Subcutaneous adipose tissue (tissue), 4 donors: ENCODE measurements around the gene MAML1. TPM values are rescaled to one million over a fixed set of nuclear protein-coding genes. Genes with fewer than 3 reads are reported as not detected.

Experiments
- total RNA-seq, 4 donors: library from RNA; depleted of rRNA; stranded (reverse); fragments of >200 nt; gene quantifications; one replicate each; pipeline ENCODE4 v1.1.0, GENCODE V29; 2016
- TF ChIP-seq, protein P1 (sequence below): fragments of 450-650 bp; IDR thresholded peaks from one replicate; pipeline ENCODE4 v1.5.1; 2016; ENCODE audit warnings: low read depth, mild to moderate bottlenecking, control low read depth, antibody characterized with exemption, moderate library complexity

MAML1 gene
- 10 to 100 TPM; 16.0 to 22.4 (median 18.6) TPM for total RNA-seq

- TF ChIP-seq, protein P1, sequence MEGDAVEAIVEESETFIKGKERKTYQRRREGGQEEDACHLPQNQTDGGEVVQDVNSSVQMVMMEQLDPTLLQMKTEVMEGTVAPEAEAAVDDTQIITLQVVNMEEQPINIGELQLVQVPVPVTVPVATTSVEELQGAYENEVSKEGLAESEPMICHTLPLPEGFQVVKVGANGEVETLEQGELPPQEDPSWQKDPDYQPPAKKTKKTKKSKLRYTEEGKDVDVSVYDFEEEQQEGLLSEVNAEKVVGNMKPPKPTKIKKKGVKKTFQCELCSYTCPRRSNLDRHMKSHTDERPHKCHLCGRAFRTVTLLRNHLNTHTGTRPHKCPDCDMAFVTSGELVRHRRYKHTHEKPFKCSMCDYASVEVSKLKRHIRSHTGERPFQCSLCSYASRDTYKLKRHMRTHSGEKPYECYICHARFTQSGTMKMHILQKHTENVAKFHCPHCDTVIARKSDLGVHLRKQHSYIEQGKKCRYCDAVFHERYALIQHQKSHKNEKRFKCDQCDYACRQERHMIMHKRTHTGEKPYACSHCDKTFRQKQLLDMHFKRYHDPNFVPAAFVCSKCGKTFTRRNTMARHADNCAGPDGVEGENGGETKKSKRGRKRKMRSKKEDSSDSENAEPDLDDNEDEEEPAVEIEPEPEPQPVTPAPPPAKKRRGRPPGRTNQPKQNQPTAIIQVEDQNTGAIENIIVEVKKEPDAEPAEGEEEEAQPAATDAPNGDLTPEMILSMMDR, result no peak
Observed at GRCh38 chr5:179732412-179732917, at the start of gene MAML1. MAML1 (plus strand) TSS chr5:179732822; CDS start chr5:179733113, 291 bp downstream.

GRCh38 chr5:179694561-179694960 is 38.1 kb upstream of the MAML1 start:
- TF ChIP-seq, protein P1, result no peak

DNA sequence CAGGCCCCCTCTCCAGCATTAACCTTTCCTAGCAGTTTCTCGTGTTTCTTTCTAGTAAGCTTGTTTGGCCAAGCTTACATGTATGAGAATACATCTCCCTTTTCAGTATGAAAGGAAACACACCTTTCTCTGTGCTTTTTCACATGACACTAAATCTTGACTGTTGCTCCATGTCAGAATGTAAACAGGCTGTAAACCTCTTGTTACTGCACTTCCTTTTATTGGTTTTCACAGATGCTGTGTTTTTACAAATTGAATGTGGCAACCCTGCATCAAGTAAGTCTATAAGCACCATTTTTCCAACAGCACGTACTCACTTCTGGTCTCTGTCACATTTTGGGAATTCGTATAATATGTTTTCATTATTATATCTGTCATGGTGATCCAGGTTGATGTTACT is 36.0 kb upstream of the MAML1 start:
- TF ChIP-seq, protein P1, result no peak

GRCh38 chr5:179697108-179697507 is 35.5 kb upstream of the MAML1 start:
- TF ChIP-seq, protein P1, result no peak

DNA sequence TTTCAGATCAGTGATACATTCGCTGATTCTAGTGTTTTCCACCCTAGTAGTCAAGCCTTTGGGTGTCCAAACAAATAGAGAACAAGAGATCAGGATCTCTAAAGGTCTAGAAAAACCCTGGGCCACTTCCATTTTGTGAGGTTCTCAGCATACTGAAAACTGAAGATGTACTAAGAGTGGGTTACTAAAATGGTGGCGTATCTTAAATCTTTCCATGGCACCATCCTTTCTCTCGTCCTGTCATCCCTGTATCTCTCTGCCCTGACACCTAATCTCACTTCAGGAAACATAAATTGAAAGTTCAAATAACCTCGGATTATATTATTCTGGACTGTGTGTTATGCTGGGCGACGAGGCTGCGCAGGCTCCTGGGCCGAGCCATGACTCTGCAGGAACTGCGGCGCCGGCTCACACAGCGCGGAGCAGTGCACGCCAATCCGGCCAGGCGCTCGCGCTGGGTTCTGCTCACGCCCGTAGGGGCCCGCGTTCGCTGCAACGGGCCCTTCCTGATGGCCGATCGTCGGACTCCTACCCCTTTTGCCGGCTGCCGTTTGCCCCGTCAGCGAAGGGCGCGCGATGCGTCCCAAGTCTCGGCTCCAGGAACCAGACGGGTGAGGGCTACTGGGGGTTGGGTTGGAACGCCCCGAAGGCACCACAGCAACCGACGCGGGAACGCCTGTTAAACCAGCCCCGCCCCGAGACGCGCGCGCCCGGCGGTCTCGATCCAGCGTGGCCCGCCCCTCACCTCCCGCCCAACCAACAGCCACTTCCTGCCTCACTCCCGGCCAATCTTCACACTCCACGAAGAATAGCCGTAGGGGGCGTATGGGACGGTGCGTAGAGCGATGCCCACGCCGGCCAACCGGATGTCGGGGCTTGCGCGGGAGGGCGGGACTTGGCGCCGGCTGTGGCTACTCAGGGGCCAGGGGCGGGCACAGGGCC is 34.4 kb upstream of the MAML1 start:
- TF ChIP-seq, protein P1, result no peak

GRCh38 chr5:179698935-179699615 is 33.5 kb upstream of the MAML1 start, which contains the start of gene CANX:
CANX (plus strand) TSS chr5:179698967; CDS start chr5:179705682, 6,715 bp downstream.
- TF ChIP-seq, protein P1, result no peak
